Middle frontal gyrus (tissue), 1 donor: ENCODE results near the gene OR4E1.
"Not testable (repeated sequence)": the region's sequence is repeated elsewhere in the genome, so short reads cannot be mapped to it uniquely, and the experiment has no call there.

ENCODE experiments used
- DNase-seq: peaks from one replicate; pipeline ENCODE4 v3.0.0-alpha.2; 2015; ENCODE audit warnings: low spot score; ENCODE audit errors: extremely low spot score

The OR4E1 gene

DNA sequence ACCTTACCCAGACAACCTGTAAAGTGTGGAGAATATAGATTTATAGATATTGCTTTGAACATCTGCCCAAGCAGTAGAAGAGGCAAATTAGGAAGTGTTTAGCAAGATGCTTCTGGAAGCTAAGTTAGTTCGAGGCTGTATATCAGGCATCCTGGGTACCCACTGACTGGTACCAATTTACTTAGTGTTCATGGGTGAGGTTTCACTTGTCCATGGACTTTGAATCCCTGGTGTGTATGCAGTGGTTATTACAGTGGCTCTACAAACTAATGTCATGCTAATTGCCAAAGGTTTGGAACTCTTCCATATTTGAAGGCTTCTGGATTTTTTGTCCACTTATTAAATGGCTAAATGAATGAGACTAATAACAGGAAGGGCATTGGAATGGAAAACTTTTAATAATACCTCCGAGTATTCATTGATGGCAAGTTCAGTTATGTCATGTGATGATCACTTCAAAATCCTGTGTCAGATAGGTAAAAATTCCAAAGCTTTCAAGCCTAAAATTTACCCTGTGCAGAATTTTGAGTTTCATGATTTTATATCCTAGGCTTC lies 20.2 kb downstream of the OR4E1 start, which contains the start of gene OR4E2:
Gene OR4E2, plus strand, starts transcription at position 505 of the 555 bp plus-strand sequence. CDS start 11,248 bp downstream, outside the sequence.
- no peak for DNase-seq

DNA sequence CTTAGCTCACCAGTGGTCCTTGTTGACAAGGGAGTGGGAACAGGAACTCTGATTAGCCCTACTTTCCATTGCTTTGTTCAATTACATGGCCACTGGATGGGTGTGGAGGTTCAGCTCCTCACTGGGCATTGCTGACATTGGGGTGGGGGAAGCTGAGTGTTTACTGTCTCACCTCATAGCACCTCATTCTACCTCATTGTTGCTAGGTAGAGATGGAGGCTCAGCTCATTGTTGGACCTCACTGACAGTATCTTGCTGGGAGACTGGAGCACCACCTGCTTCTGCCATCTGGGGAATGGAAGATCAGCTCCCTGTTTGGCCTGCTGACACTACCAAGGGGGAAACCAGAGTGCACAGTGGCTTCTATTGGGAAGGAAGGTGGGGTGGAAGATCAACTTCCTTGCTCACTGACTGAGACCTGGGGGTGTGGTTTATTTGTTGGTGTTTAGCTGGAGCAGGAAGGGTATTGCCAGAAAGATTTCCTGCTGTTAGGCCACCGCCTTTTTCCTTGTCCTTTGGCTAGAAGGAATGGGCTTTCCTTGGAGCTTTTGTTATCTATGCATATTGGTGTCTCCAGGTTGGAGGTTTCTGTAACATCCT lies 21.3 kb downstream of the OR4E1 start:
- no peak for DNase-seq

DNA sequence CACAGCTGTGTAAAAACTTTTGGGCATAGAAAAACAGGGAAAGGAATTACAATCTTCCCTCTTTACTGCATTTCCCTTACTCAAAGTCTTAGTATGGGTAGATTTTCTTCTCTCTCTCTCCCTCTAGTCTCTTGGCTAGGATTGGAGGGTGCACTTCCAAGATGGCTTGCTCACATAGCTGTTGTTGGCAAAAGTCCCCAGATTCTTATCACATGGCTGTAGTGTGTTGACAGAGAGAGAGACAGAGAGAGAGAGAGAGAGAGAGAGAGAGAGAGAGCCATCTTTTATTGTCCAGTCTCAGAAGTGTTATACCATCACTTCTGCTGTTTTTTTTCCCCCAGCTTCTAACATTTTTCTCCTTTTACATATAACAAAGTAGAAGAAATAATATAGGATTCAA lies 26.2 kb downstream of the OR4E1 start:
- DNase-seq: no peak

DNA sequence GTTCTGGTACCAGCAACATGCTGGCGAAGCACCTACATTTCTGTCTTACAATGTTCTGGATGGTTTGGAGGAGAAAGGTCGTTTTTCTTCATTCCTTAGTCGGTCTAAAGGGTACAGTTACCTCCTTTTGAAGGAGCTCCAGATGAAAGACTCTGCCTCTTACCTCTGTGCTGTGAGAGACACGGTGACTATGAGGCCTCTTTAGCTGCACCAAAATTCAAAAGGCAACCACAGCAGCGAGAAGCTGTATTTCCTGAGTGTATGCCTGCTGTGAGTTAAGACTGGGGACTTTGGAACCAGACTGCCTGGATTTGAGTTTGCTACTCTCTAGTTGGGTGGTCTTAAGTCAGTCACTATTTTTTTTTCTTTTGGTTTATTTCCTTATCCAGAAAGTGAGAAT lies 30.2 kb downstream of the OR4E1 start:
- DNase-seq: no peak

DNA sequence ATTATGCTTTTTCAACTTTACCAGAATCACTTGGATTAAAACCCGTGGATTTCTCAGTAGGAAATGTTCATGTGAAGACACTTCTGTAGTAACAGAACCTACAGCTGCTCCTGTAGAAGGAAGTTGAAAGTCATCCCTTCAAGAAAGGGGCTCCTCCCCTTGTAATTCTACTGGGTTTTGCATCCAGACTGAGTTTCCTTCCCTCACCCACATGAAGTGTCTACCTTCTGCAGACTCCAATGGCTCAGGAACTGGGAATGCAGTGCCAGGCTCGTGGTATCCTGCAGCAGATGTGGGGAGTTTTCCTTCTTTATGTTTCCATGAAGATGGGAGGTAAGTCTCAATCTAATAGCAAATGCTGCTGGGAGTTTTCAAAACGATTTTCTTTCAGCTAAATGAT lies 30.9 kb downstream of the OR4E1 start:
- no peak for DNase-seq

DNA sequence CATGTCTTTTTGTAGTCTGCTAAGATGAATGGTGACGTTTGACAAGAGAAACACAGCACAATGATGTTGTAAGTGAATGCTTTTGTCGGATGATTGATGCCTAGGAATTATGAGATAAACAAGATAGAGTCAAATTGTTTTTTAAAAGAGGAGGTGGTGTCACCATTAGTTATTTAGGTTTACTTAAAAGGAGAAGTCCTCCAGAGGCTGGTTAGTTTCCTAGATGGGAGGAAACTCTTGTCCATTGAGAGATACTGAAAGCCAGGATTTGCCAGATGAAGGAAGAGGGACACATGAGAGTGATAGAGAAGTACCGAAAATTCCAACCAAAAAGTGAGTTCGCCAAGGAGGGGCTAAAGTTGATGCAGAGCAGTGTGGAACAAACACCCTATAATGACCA lies 38.8 kb downstream of the OR4E1 start, which contains the start of gene OR10G2:
Gene OR10G2, minus strand, starts transcription at position 101 of the 400 bp plus-strand sequence. Its CDS starts 98 bp downstream, at position 3.
- no peak for DNase-seq

DNA sequence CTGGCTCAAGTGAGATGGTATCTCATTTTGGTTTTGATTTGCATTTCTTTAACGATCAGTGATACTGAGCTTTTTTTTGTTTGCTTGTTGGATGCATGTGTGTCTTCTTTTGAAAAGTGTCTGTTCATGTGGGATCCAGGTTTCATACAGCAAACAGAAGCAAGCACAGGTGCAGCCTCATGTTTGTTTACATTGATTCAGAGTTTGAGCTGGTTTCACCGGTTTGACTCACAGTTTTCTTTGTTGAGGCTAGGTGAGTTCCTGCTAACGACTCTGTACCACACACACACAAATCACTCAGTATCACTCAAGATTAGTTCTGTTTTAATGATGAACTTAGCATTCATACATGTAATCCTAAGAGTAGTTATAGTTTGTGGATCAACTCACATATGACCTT lies 42.5 kb downstream of the OR4E1 start:
- no peak for DNase-seq

DNA sequence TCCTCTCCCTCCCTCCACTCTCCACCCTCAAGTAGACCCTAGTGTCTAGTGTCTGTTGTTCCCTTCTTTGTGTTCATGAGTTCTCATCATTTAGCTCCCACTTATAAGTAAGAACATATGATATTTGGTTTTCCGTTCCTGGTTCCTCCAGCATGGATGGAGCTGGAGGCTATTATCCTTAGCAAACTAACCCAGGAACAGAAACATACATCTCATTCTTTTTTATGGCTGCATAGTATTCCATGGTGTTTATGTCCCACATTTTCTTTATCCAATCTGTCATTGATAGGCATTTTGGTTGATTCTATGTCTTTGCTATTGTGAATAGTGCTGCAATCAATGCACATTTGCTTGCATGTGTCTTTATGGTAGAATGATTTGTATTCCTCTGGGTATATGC lies 43.1 kb downstream of the OR4E1 start:
- DNase-seq: not testable (repeated sequence)

DNA sequence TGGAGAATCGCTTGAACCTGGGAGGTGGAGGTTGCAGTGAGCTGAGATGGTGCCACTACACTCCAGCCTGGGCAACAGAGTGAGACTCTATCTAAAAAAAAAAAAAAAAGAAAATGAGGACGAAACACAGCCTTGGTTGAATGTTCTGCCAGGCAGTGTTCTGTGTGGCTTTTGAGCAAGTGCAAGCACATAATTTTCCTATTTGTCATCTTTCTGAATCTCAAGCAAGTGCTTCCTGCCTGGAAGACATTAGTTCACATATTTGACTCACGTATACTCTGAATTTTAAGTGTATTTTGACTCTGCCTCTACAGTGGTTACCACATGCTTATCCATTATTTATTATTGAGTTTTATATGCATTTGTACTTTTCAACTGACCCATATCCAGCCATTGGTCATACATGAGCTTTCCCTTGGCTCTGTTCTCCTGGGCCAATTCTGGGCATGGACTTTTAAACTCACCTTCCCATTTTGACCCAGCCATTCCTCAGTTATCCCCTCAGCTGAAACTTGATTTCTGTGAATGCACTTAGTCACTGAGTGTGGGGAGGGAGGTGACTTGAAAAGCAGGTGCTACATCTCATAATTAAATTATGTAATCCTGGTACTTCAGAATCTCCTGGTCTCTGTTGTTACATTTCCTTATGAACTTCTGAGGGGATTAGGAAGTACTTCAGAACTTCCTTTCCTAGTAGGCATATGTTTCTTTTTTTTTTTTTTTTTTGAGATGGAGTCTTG lies 47.0 kb downstream of the OR4E1 start:
- no peak for DNase-seq
